DND-41 (cell line): Measurements from ENCODE around the gene DLG2.

Source experiments
- CTCF ChIP-seq: IDR thresholded peaks from 2 replicates; pipeline ENCODE4 v1.5.1; 2012; ENCODE audit warnings: borderline replicate concordance, low read length, moderate library complexity, mild to moderate bottlenecking; ENCODE audit not compliant: poor library complexity, severe bottlenecking; ENCODE audit errors: extremely low read depth
- EZH2 ChIP-seq: IDR thresholded peaks from 3 replicates; pipeline ENCODE4 v1.6.1; 2012; ENCODE audit warnings: borderline replicate concordance, low read depth, mild to moderate bottlenecking, moderate library complexity, low read length, inconsistent platforms; ENCODE audit not compliant: severe bottlenecking

- TF ChIP-seq CTCF: no peak
- TF ChIP-seq EZH2: no peak
Measured at GRCh38 chr11:83456566-83456965, 2170.6 kb downstream of the DLG2 start.
